Subcutaneous abdominal adipose tissue (tissue), 5 donors: ENCODE data around the gene ZSWIM1.

Experiments
- H3K27ac ChIP-seq: one replicate; pipeline ENCODE4 v1.7.0; 2013; ENCODE audit warnings: low read depth, mild to moderate bottlenecking, inconsistent platforms, low read length, moderate library complexity
- H3K27me3 ChIP-seq, 5 donors: one replicate each; pipeline ENCODE4 v1.7.0; 2013; ENCODE audit warnings: low read length in 5 of 5, inconsistent platforms in 1 of 5; ENCODE audit not compliant: control insufficient read depth in 5 of 5, insufficient read depth in 4 of 5
- H3K36me3 ChIP-seq, 5 donors: one replicate each; pipeline ENCODE4 v1.7.0; 2013; ENCODE audit warnings: low read length in 5 of 5; ENCODE audit not compliant: control insufficient read depth in 5 of 5, insufficient read depth in 5 of 5
- H3K4me1 ChIP-seq, 5 donors: one replicate each; pipeline ENCODE4 v1.7.0; 2013; ENCODE audit warnings: low read length in 5 of 5, mild to moderate bottlenecking in 3 of 5, moderate library complexity in 1 of 5; ENCODE audit not compliant: control insufficient read depth in 5 of 5, insufficient read depth in 5 of 5
- H3K4me3 ChIP-seq, 5 donors: one replicate each; pipeline ENCODE4 v1.7.0; 2013; ENCODE audit warnings: low read length in 5 of 5, low read depth in 1 of 5
- H3K9ac ChIP-seq, 5 donors: one replicate each; pipeline ENCODE4 v1.7.0; 2013; ENCODE audit warnings: low read length in 5 of 5, mild to moderate bottlenecking in 4 of 5, moderate library complexity in 3 of 5
- H3K9me3 ChIP-seq, 5 donors: one replicate each; pipeline ENCODE4 v1.7.0; 2013; ENCODE audit warnings: low read length in 5 of 5; ENCODE audit not compliant: control insufficient read depth in 5 of 5
- donor health status: healthy.
- donor health status: healthy.
- donor health status: healthy.
- donor health status: healthy.
- donor health status: healthy.

ZSWIM1 gene

GRCh38 chr20:45851501-45851900 lies 29.5 kb upstream of the ZSWIM1 start:
- peaks cover 0 to 20% (median 17%) of the 10 kb centered on the region in 5 donors for H3K4me1 ChIP-seq
- no peaks in the 10 kb centered on the region for H3K9me3 ChIP-seq
- no peaks in the 10 kb centered on the region for H3K27me3 ChIP-seq
- H3K27ac ChIP-seq, result no peak overlapping the region
- no peak overlapping the region for H3K9ac ChIP-seq
- H3K4me3 ChIP-seq, result no peak overlapping the region
- H3K36me3 ChIP-seq, result peaks cover 5 to 54% (median 30%) of the 10 kb centered on the region in 5 donors

GRCh38 chr20:45852326-45852725 lies 28.7 kb upstream of the ZSWIM1 start:
- peaks cover 0 to 26% (median 22%) of the 10 kb centered on the region in 5 donors for H3K4me1 ChIP-seq
- no peaks in the 10 kb centered on the region for H3K9me3 ChIP-seq
- no peak overlapping the region for H3K9ac ChIP-seq
- no peak overlapping the region for H3K27ac ChIP-seq
- H3K27me3 ChIP-seq, result no peaks in the 10 kb centered on the region
- H3K4me3 ChIP-seq, result no peak overlapping the region
- H3K36me3 ChIP-seq, result peaks cover 5 to 47% (median 25%) of the 10 kb centered on the region in 5 donors

GRCh38 chr20:45853484-45853883 lies 27.5 kb upstream of the ZSWIM1 start:
- H3K4me1 ChIP-seq, result peaks cover 0 to 37% (median 31%) of the 10 kb centered on the region in 5 donors
- no peak overlapping the region for H3K27ac ChIP-seq
- H3K9me3 ChIP-seq, result no peaks in the 10 kb centered on the region
- peaks cover 5 to 41% (median 18%) of the 10 kb centered on the region in 5 donors for H3K36me3 ChIP-seq
- no peak overlapping the region for H3K4me3 ChIP-seq
- H3K9ac ChIP-seq, result no peak overlapping the region
- H3K27me3 ChIP-seq, result no peaks in the 10 kb centered on the region

GRCh38 chr20:45857114-45857881 lies 23.7 kb upstream of the ZSWIM1 start, which contains the start of the genes ACOT8 and ZSWIM3:
Gene ACOT8, minus strand, starts transcription at chr20:45857392. Its CDS starts 77 bp downstream, at chr20:45857315.
Gene ZSWIM3, plus strand, starts transcription at chr20:45857614. Its CDS starts 212 bp downstream, at chr20:45857826.
- peak within 1 kb of the TSS; percentile 83 for H3K27ac ChIP-seq
- peak within 1 kb of the TSS; percentile 68 to 93 (median 87) for H3K9ac ChIP-seq
- H3K36me3 ChIP-seq, result peaks cover 4 to 22% (median 9%) of the 10 kb centered on the region in 5 donors
- H3K4me1 ChIP-seq, result peaks cover 0 to 38% (median 32%) of the 10 kb centered on the region in 5 donors
- no peaks in the 10 kb centered on the region for H3K9me3 ChIP-seq
- H3K4me3 ChIP-seq, result peak within 1 kb of the TSS; percentile 89 to 99 (median 97)
- no peaks in the 10 kb centered on the region for H3K27me3 ChIP-seq

GRCh38 chr20:45857882-45858216 lies 23.2 kb upstream of the ZSWIM1 start:
- Histone ChIP-seq H3K36me3 (peaks cover 2 to 20% (median 9%) of the 10 kb centered on the region in 5 donors), H3K9me3 (no peaks in the 10 kb centered on the region), H3K27me3 (no peaks in the 10 kb centered on the region), H3K9ac (peak overlapping the region; percentile 63 to 91 (median 82)), H3K4me3 (peak overlapping the region; percentile 89 to 99 (median 97)), H3K4me1 (peaks cover 0 to 38% (median 32%) of the 10 kb centered on the region in 5 donors), H3K27ac (peak overlapping the region; percentile 83)

- no peak overlapping the region for H3K9ac ChIP-seq
- no peaks in the 10 kb centered on the region for H3K9me3 ChIP-seq
- no peak overlapping the region for H3K4me3 ChIP-seq
- H3K27ac ChIP-seq, result no peak overlapping the region
- H3K4me1 ChIP-seq, result peaks cover 0 to 32% (median 29%) of the 10 kb centered on the region in 5 donors
- peaks cover 0 to 5% (median under 1%) of the 10 kb centered on the region in 5 donors for H3K36me3 ChIP-seq
- H3K27me3 ChIP-seq, result no peaks in the 10 kb centered on the region
Observed at GRCh38 chr20:45859916-45860315, 21.1 kb upstream of the ZSWIM1 start.

- H3K9ac ChIP-seq, result no peak overlapping the region
- H3K36me3 ChIP-seq, result peaks cover 0 to 3% (median 0%) of the 10 kb centered on the region in 5 donors
- no peaks in the 10 kb centered on the region for H3K27me3 ChIP-seq
- no peaks in the 10 kb centered on the region for H3K9me3 ChIP-seq
- peaks cover 0 to 26% (median 23%) of the 10 kb centered on the region in 5 donors for H3K4me1 ChIP-seq
- H3K4me3 ChIP-seq, result no peak overlapping the region
- H3K27ac ChIP-seq, result no peak overlapping the region
Observed at GRCh38 chr20:45860560-45861220, 20.3 kb upstream of the ZSWIM1 start.

- H3K9ac ChIP-seq, result no peak overlapping the region
- H3K27ac ChIP-seq, result no peak overlapping the region
- no peaks in the 10 kb centered on the region for H3K9me3 ChIP-seq
- no peaks in the 10 kb centered on the region for H3K27me3 ChIP-seq
- peaks cover 0 to 3% (median 0%) of the 10 kb centered on the region in 5 donors for H3K36me3 ChIP-seq
- H3K4me3 ChIP-seq, result no peak overlapping the region
- peaks cover 0 to 18% (median 15%) of the 10 kb centered on the region in 5 donors for H3K4me1 ChIP-seq
Observed at GRCh38 chr20:45861221-45862075, 19.6 kb upstream of the ZSWIM1 start.

GRCh38 chr20:45863543-45864470 lies 17.2 kb upstream of the ZSWIM1 start:
- Histone ChIP-seq H3K4me1 (no peaks in the 10 kb centered on the region), H3K36me3 (peaks cover 0 to 3% (median 0%) of the 10 kb centered on the region in 5 donors), H3K9me3 (no peaks in the 10 kb centered on the region), H3K4me3 (no peak overlapping the region), H3K9ac (no peak overlapping the region), H3K27me3 (no peaks in the 10 kb centered on the region), H3K27ac (no peak overlapping the region)
